ENCODE data around the gene HMGCR.
A peak's percentile ranks its signal among the peaks of the same experiment; 100 is the strongest.
"Not testable (repeated sequence)": the region's sequence is repeated elsewhere in the genome, so short reads cannot be mapped to it uniquely, and the experiment has no call there.

Gene HMGCR

GRCh38 chr5:75331095-75332090 lies 5.6 kb upstream of the HMGCR start:
- H3K36me3 Mint-ChIP-seq (ENCODE audit: low read depth) = peaks cover 6% of the 10 kb centered on the region
- no peak overlapping the region for H3K4me3 Mint-ChIP-seq
- H3K27me3 Mint-ChIP-seq (ENCODE audit: low read depth, poor library complexity) = peaks cover 7% of the 10 kb centered on the region
- H3K9me3 Mint-ChIP-seq = peaks cover 19% of the 10 kb centered on the region
- peaks cover 7% of the 10 kb centered on the region for H3K4me1 Mint-ChIP-seq
- peak; percentile 19 for TF ChIP-seq CTCF (IDR thresholded peaks at IDR 0.05)
- no peak overlapping the region for H3K27ac Mint-ChIP-seq
- no peak for DNase-seq

GRCh38 chr5:75333759-75334158 lies 3.3 kb upstream of the HMGCR start:
- H3K4me3 Mint-ChIP-seq; DNase-seq; H3K27ac Mint-ChIP-seq; H3K36me3 Mint-ChIP-seq (ENCODE audit: low read depth); H3K27me3 Mint-ChIP-seq (ENCODE audit: low read depth, poor library complexity): not testable (repeated sequence)
- peaks cover 10% of the 10 kb centered on the region for H3K4me1 Mint-ChIP-seq
- H3K9me3 Mint-ChIP-seq = peaks cover 19% of the 10 kb centered on the region

- Mint-ChIP-seq H3K4me1 (peaks cover 15% of the 10 kb centered on the region), H3K27ac (peak overlapping the region; percentile 78), H3K4me3 (peak overlapping the region; percentile 61), H3K9me3 (peaks cover 19% of the 10 kb centered on the region)
- not testable (repeated sequence) for H3K27me3 Mint-ChIP-seq (ENCODE audit: low read depth, poor library complexity); H3K36me3 Mint-ChIP-seq (ENCODE audit: low read depth); DNase-seq
Measured at GRCh38 chr5:75334413-75334812, 2.6 kb upstream of the HMGCR start.

- TF ChIP-seq CTCF (IDR thresholded peaks at IDR 0.05) = no peak
- DNase-seq = no peak
- Mint-ChIP-seq H3K4me3 (no peak overlapping the region), H3K9me3 (peaks cover 19% of the 10 kb centered on the region), H3K4me1 (peaks cover 26% of the 10 kb centered on the region), H3K27me3 (ENCODE audit: low read depth, poor library complexity) (no peaks in the 10 kb centered on the region), H3K27ac (no peak overlapping the region), H3K36me3 (ENCODE audit: low read depth) (peaks cover 10% of the 10 kb centered on the region)
Measured at GRCh38 chr5:75335486-75335885, 1.5 kb upstream of the HMGCR start.

GRCh38 chr5:75335952-75336614 lies 937 bp upstream of the HMGCR start:
- Mint-ChIP-seq H3K4me1 (peaks cover 32% of the 10 kb centered on the region), H3K27me3 (ENCODE audit: low read depth, poor library complexity) (no peaks in the 10 kb centered on the region), H3K9me3 (peaks cover 19% of the 10 kb centered on the region), H3K4me3 (no peak overlapping the region), H3K27ac (no peak overlapping the region), H3K36me3 (ENCODE audit: low read depth) (peaks cover 11% of the 10 kb centered on the region)
- DNase-seq = no peak
- peak; percentile 4 for TF ChIP-seq CTCF (IDR thresholded peaks at IDR 0.05)

- Mint-ChIP-seq H3K4me3 (no peak overlapping the region), H3K36me3 (ENCODE audit: low read depth) (peaks cover 21% of the 10 kb centered on the region), H3K27me3 (ENCODE audit: low read depth, poor library complexity) (no peaks in the 10 kb centered on the region), H3K9me3 (peaks cover 19% of the 10 kb centered on the region), H3K27ac (no peak overlapping the region), H3K4me1 (peaks cover 46% of the 10 kb centered on the region)
- no peak for DNase-seq
- no peak for TF ChIP-seq CTCF (IDR thresholded peaks at IDR 0.05)
Measured at GRCh38 chr5:75337366-75338021, 474 bp downstream of the HMGCR start.

Measured in nephron progenitor cell (in vitro differentiated cells).